ENCODE data around the gene ZNF275.

- TF ChIP-seq, protein P1, sequence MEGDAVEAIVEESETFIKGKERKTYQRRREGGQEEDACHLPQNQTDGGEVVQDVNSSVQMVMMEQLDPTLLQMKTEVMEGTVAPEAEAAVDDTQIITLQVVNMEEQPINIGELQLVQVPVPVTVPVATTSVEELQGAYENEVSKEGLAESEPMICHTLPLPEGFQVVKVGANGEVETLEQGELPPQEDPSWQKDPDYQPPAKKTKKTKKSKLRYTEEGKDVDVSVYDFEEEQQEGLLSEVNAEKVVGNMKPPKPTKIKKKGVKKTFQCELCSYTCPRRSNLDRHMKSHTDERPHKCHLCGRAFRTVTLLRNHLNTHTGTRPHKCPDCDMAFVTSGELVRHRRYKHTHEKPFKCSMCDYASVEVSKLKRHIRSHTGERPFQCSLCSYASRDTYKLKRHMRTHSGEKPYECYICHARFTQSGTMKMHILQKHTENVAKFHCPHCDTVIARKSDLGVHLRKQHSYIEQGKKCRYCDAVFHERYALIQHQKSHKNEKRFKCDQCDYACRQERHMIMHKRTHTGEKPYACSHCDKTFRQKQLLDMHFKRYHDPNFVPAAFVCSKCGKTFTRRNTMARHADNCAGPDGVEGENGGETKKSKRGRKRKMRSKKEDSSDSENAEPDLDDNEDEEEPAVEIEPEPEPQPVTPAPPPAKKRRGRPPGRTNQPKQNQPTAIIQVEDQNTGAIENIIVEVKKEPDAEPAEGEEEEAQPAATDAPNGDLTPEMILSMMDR (IDR thresholded peaks at IDR 0.05; ENCODE audit: low read depth, low read length, poor library complexity, severe bottlenecking) = no peak
- no peak for TF ChIP-seq EZH2phosphoT487 (IDR thresholded peaks at IDR 0.05; ENCODE audit: borderline replicate concordance, low read length)
Measured at GRCh38 chrX:153366878-153367538, 33.1 kb downstream of the ZNF275 start.
